Pancreas (tissue), 10 donors: Measurements from ENCODE around the gene CLEC2L. TPM values are rescaled to one million over a fixed set of nuclear protein-coding genes. Genes with fewer than 3 reads are reported as not detected.

ENCODE experiments used
- ATAC-seq, 4 donors: fragments of 200-7000 bp; cut with Tn5 transposase; one replicate each; pipeline versions ENCODE4 v1.8.0 to v1.9.1; 2020; ENCODE audit warnings: mild to moderate bottlenecking in 4 of 4, moderate library complexity in 4 of 4
- DNase-seq, 6 donors: peaks; one replicate each; pipeline ENCODE4 v3.0.0-alpha.2; 2020
- FAIRE-seq: peaks from 2 replicates; lab custom pipeline; 2012; peaks lifted over from hg19 to GRCh38; lab: Jason Lieb, UNC
- H3K27ac ChIP-seq, 4 donors: fragments of 200-600 bp; sonication (generic); 1 replicate in 3 of 4; 2 replicates in 1 of 4; pipeline versions ENCODE4 v1.5.0 to v1.8.0; 2020
- H3K27me3 ChIP-seq, 4 donors: fragments of 200-600 bp; one replicate each; pipeline ENCODE4 v1.8.0; 2021
- H3K36me3 ChIP-seq, 3 donors: fragments of 200-600 bp; sonication (generic) in 1 of 3; one replicate each; pipeline versions ENCODE4 v1.5.0 to v1.8.0; 2020 to 2021
- H3K4me1 ChIP-seq, 3 donors: fragments of 200-600 bp; one replicate each; pipeline ENCODE4 v1.8.0; 2021
- H3K4me3 ChIP-seq, 4 donors: fragments of 200-600 bp; sonication (generic) in 2 of 4; one replicate each; pipeline versions ENCODE4 v1.5.0 to v1.8.0; 2020 to 2021
- H3K9me3 ChIP-seq, 4 donors: fragments of 200-600 bp; one replicate each; pipeline ENCODE4 v1.8.0; 2021
- WGBS, 2 donors: extraction: QIAGEN DNeasy Blood & Tissue Kit; methylation state at CpG; one replicate each; pipeline ENCODE4 v1.1.7; 2013; 5-methylcytosine and 5-hydroxymethylcytosine counted together
- intact Hi-C, 3 donors: fragments of 100-400 bp; cut with DNase I; formaldehyde crosslinking; loops; one replicate each; pipeline versions ENCODE4 v1.11.1 to v1.14.2; 2022
- polyA plus RNA-seq, 2 donors: library from polyadenylated mRNA; stranded (reverse); fragments of 200-250 nt; gene quantifications; one replicate each; pipeline ENCODE4 v1.2.3, GENCODE V29; 2013
- total RNA-seq, 6 donors: library from RNA; stranded (reverse); fragmentation: NEBNext Ultra II Directional in 4 of 6; extraction: Animal tissue kit (Norgen Biotek cat#: 25700) in 4 of 6; gene quantifications; one replicate each; pipeline versions ENCODE4 v1.2.1 to v1.2.4, GENCODE V29; 2021 to 2023
- TF ChIP-seq, protein P1 (sequence below), 4 donors: fragments of 200-600 bp; sonication (generic) in 3 of 4; IDR thresholded peaks; one replicate each; pipeline versions ENCODE4 v1.5.0 to v1.8.0; 2021; ENCODE audit warnings: antibody characterized with exemption in 4 of 4
- donor health status: healthy with polysubstance abuse.
- donor health status: DM: no; HTN: no; CAD: no; lungs with moderate emphysema.
- donor health status: DM: no; HTN: no; CAD: no.
- donor health status: control.
- donor health status: control.
- donor health status: Bipolar disorder and iron deficiency.
- donor health status: DM: yes; HTN: yes; CAD: no.
- donor health status: DM: no; HTN: no; CAD: no.
- donor health status: DM: no; HTN: no; CAD: no.
- donor health status: DM: yes; HTN: yes; CAD: no.

The CLEC2L gene
- total RNA-seq: not detected
- polyA plus RNA-seq: not detected

DNA sequence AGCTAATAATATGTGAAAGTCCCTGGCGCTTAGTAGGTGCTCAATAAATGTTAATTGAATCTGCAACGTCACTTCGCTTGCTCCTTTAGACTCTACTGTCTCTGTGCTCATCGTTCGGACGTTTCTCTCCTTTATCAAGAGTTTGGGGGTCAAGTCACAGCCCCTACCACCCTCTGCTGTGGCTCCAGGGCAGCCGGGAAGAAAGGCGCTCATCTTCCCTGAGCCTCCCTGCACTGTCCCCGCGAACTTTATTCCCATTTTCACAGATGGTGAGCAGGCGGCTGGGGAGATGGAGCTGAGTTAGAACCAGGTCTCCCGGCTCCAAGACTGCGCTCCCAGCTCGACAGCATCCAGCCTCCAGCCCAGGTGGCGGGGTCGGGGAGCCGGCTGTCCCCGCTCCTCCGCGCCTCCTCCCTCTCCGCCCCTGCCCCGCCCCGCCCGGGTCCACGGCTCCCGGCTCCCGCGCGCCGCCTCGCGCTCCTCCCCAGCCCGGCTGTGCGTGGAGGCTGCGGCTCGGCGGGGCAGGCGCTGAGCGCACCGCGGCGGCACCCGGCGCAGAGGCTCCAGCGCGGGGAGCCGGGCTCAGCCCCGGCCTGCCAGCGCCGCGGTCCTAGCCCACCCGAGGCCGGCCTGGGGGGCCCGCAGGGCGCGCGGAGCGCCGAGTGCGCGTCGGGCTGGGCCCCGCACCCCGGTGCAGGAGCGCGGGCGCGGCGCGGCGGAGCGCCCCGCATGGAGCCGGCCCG lies at the start of gene CLEC2L:
Gene CLEC2L, plus strand, starts transcription at position 487 of the 743 bp plus-strand sequence. Its CDS starts 243 bp downstream, at position 730.
- peak within 1 kb of the TSS in 2 of 4 donors; percentile 11 to 18 for H3K4me3 ChIP-seq
- DNase-seq (peak in 1 of 6 donors; percentile 67), ATAC-seq (peak in 3 of 4 donors; percentile 60 to 83 (median 82))

GRCh38 chr7:139476139-139476538 lies 47.3 kb upstream of the CLEC2L start:
- WGBS, 2 donors: 91 to 95% methylated on average over 8 of the region's 8 CpGs
- intact Hi-C loops: no loop called here
- ATAC-seq: no peak

More for the DNA sequence above, at the start of gene CLEC2L:
- Histone ChIP-seq H3K27me3 (peaks cover 0 to 5% (median 0%) of the 10 kb centered on the region in 4 donors), H3K27ac (no peak within 1 kb of the TSS), H3K4me1 (peaks cover 0 to 4% (median 0%) of the 10 kb centered on the region in 3 donors), H3K9me3 (no peaks in the 10 kb centered on the region), H3K36me3 (no peaks in the 10 kb centered on the region)
- 3% methylated on average over 37 to 75 of the region's 75 CpGs for WGBS, 2 donors
- no peak for FAIRE-seq
- intact Hi-C loops: no loop called here
- TF ChIP-seq, protein P1, sequence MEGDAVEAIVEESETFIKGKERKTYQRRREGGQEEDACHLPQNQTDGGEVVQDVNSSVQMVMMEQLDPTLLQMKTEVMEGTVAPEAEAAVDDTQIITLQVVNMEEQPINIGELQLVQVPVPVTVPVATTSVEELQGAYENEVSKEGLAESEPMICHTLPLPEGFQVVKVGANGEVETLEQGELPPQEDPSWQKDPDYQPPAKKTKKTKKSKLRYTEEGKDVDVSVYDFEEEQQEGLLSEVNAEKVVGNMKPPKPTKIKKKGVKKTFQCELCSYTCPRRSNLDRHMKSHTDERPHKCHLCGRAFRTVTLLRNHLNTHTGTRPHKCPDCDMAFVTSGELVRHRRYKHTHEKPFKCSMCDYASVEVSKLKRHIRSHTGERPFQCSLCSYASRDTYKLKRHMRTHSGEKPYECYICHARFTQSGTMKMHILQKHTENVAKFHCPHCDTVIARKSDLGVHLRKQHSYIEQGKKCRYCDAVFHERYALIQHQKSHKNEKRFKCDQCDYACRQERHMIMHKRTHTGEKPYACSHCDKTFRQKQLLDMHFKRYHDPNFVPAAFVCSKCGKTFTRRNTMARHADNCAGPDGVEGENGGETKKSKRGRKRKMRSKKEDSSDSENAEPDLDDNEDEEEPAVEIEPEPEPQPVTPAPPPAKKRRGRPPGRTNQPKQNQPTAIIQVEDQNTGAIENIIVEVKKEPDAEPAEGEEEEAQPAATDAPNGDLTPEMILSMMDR (IDR thresholded peaks at IDR 0.05): no peak

DNA sequence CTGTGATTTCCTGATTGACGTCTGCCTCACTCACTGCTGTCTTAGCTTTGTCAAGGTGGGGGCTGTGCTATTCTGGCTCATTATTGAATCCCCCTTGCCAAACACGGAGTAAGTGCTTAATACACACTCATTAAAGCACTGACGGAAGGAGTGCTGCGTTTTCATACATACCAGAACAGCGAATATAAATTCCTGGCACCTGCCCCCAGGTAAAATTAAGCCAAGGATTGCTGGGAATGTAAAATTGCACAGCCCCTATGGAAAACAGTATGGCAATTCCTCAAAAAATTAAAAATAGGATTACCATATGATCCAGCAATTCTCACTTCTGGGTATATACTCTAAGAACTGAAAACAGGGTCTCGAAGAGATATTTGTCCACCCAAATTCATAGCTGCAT lies 46.6 kb upstream of the CLEC2L start:
- Histone ChIP-seq H3K4me3 (no peak overlapping the region), H3K27ac (no peak overlapping the region), H3K36me3 (no peaks in the 10 kb centered on the region), H3K27me3 (no peaks in the 10 kb centered on the region), H3K4me1 (peaks cover 0 to 6% (median 0%) of the 10 kb centered on the region in 3 donors), H3K9me3 (no peaks in the 10 kb centered on the region)
- 87 to 89% methylated on average over 6 of the region's 6 CpGs for WGBS, 2 donors
- ATAC-seq: no peak
- TF ChIP-seq, protein P1 (IDR thresholded peaks at IDR 0.05): no peak
- no peak for FAIRE-seq
- intact Hi-C loops: no loop called here
- no peak for DNase-seq

More at GRCh38 chr7:139476139-139476538, 47.3 kb upstream of the CLEC2L start:
- FAIRE-seq: no peak
- no peaks in the 10 kb centered on the region for H3K36me3 ChIP-seq
- H3K4me1 ChIP-seq: peaks cover 0 to 12% (median 0%) of the 10 kb centered on the region in 3 donors
- TF ChIP-seq, protein P1 (IDR thresholded peaks at IDR 0.05): no peak
- H3K9me3 ChIP-seq: no peaks in the 10 kb centered on the region
- H3K4me3 ChIP-seq: no peak overlapping the region
- DNase-seq: no peak
- no peaks in the 10 kb centered on the region for H3K27me3 ChIP-seq
- no peak overlapping the region for H3K27ac ChIP-seq

GRCh38 chr7:139479620-139480019 lies 43.9 kb upstream of the CLEC2L start:
- FAIRE-seq (no peak), ATAC-seq (no peak), DNase-seq (no peak)
- no peak overlapping the region for H3K4me3 ChIP-seq
- no peaks in the 10 kb centered on the region for H3K9me3 ChIP-seq
- intact Hi-C loops: no loop called here
- H3K27me3 ChIP-seq: peaks cover 0 to 13% (median 2%) of the 10 kb centered on the region in 4 donors
- peaks cover 0 to 4% (median 0%) of the 10 kb centered on the region in 3 donors for H3K4me1 ChIP-seq
- TF ChIP-seq, protein P1 (IDR thresholded peaks at IDR 0.05): no peak
- no peak overlapping the region for H3K27ac ChIP-seq
- WGBS, 2 donors: 57 to 73% methylated on average over 4 of the region's 4 CpGs
- no peaks in the 10 kb centered on the region for H3K36me3 ChIP-seq

DNA sequence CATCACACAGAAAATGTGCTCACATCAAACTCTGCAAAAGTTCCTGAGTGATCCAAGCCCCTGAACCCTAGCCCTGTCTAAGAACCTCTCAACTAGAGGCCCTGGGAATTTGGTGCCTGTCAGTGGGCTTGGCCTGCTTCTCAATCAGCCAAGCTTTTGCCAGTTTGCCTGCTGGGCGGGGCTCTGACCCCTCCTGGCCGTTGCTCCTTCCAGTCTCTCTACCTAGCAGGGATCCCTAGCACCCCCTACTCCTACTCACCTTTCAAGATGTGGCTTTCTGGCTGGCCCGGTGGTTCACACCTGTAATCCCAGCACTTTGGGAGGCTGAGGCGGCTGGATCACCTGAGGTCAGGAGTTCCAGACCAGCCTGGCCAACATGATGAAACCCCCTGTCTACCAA lies 42.1 kb upstream of the CLEC2L start:
- intact Hi-C loops: no loop called here
- Histone ChIP-seq H3K4me1 (peaks cover 0 to 4% (median 0%) of the 10 kb centered on the region in 3 donors), H3K27me3 (peaks cover 0 to 13% (median 2%) of the 10 kb centered on the region in 4 donors), H3K27ac (no peak overlapping the region), H3K4me3 (no peak overlapping the region), H3K36me3 (no peaks in the 10 kb centered on the region), H3K9me3 (no peaks in the 10 kb centered on the region)
- TF ChIP-seq, protein P1 (IDR thresholded peaks at IDR 0.05): no peak
- no peak for DNase-seq
- WGBS, 2 donors: 79 to 83% methylated on average over 4 of the region's 4 CpGs
- ATAC-seq: no peak
- no peak for FAIRE-seq
